Activated CD8-positive, alpha-beta memory T cell treated with anti-CD3 and anti-CD28 coated beads, Interleukin-2, amount 50 U/mL, for 48 hours (primary cell): Measurements from ENCODE around the gene DLG2.

Experiments used
- DNase-seq: peaks from one replicate; pipeline ENCODE4 v3.0.0-alpha.2; 2020

The DLG2 gene

DNA sequence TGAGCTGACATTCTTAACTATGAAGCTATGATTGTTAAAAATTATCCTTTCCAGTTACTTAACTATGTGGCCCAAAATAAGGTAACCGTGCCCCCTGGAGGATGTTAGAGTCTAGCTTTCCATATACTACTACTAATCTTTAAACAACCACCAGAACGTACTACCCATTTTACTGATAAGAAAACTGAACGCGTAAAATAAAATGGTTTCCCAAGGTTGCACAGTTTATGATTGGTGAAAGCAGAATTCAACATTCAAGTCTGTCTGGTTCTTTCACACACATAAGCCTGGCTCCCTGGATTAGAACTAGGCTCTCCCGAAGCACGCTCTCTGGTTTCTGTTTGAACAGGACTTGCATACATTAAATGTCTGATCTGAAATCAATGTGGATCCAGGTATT is 1903.1 kb downstream of the DLG2 start:
- DNase-seq, result no peak

DNA sequence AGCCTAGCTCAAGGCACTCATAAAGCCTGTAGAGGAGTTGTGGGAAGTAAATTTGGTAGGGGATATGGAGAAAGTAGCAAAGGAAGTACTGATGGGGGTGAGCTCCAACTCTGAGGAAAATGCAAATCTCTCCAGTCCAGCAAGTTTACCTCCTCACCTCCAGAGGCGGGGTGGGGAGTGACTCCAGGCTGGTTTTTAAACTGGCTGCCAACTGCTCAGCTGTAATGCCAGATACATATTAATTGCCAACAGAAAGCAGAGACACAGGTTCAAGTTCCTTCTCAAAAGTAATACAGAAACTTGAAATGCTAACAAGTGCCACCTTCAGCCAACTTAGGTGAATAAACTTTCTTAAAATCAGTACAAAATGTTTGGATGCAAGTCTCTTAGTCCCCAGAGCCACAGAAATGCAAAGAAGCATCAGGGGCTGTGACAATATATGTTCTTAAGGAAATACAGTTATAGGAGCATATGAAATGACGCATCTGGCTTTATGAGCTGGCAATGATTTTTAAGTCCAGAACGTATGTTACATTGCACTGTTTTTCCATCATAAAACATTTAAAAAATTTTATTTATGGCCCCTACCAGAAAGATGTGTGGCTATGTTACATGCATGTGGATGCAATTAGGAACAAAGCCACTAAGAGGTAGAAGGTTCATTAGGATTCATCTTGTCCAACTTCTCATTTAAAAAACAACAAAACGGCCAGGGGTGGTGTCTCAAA is 1904.6 kb downstream of the DLG2 start:
- no peak for DNase-seq

DNA sequence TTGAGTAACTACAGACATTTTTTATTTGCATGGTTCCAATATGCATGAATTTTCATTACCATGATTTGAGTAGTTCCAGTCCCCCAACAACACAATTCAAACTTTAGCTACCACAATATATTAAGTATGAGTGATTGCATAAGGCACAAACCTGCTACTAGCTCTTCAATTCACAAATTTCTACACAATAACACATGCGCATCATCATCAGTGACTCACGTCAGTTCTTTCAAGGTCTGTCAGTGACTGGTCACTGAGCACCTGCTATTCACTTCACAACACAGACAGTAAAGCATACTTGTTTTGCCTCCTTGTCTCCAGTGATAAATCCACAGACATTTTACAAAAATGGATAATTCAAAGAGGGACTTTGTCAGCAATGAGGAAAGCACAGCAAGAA is 1905.9 kb downstream of the DLG2 start:
- DNase-seq, result no peak

DNA sequence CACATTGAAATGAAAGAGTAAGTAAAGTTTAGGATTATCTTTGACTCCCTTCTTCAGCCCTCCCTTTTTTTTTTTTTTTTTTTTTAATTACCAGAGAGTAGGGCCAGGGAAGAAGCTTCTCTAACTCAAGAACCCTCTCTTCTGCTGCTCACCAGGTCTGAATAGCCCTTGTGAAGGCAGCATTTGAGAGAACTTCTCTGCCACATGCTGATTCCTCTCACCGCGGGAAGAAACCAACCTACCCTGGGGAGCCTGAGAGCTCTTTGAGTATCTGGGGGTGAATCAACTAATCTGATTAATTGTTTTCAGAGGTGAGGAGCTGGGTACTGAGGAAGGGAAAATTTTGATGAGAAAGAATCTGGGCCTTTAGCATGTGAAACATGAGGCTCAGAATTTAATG is 1906.5 kb downstream of the DLG2 start:
- no peak for DNase-seq

DNA sequence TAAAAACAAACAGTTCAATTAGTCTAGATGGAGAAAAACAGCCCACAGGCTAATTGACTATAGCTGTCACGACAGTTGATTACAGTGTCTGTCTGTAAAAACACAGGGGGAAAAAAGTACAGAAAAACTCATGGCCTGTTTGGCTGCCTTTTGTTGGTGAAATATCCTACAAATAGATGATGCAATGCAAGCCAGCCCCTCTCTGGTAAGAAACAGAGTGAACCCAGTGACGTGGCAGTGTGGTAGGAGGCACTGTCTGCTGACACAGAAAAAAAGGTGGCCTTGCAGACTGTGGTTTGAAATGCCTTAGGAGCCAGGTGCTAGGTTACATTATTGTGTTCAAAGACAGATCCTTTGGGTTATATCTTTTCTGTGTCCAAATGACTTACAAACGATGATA is 1909.6 kb downstream of the DLG2 start:
- DNase-seq, result no peak

DNA sequence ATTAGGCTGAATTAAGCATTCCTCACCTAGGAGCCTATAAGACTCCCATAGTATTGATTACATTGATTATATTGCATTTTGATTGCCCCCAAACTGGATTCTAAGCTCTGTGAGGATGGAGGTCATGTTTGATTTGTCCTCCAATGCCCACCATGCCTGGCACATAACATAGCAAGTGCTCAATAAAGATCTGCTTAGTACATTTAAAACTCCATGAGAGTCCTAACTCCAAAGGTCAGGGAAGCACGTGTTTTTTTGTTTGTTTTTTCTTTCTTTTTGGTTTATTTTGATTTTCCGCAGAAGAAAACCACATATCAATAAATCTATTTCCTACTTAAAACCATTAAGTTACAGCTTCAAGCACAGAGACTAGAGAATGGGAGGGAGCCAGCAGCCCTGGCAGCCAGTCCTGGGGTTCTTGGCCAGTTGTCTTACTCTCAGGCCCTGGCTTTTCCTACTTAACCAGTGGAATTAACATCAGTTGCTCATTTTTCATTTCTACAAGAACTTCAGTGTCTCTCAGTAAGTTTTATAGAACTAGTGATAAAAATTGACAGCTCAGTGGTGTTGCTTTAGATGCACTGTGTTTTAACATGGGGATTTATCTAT is 1911.1 kb downstream of the DLG2 start:
- no peak for DNase-seq

DNA sequence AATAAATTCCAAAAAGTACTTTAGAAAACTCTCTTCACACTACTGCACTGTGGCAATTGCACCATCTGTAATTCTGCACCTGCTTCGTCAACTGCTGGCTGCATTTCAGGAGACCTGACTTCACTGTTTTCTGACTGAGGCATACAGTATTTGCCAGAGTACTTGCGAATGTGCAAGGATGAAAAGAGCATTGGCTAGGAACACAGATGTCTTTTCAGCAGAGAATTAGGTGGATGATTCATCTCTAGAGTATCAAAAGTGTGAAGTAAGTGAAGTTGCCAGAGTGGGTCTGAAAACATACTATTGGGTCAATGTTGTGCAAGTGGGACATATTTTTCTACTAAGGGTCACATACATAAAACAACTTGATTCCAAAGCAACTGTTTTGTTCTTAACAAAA is 1913.4 kb downstream of the DLG2 start:
- no peak for DNase-seq

DNA sequence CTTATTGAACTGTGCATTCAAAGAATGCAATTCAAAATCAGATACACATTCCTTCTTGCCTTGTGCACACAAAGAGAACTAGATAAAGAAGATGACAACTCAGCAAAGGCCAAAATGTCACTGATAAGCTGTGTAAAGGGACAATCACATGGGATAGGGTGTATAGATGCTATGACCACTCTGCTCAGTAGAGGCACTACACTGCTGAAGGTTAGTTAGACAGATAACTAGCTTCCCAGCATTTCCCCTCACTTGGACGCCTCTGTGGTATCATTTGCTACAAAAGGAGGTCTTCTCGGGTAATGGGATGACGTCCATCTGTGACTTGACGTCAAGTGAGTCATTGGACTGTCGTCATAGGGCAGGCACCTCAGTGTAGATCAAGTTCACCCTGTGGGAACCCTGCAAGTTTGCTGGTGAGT is 1916.0 kb downstream of the DLG2 start:
- DNase-seq, result no peak

DNA sequence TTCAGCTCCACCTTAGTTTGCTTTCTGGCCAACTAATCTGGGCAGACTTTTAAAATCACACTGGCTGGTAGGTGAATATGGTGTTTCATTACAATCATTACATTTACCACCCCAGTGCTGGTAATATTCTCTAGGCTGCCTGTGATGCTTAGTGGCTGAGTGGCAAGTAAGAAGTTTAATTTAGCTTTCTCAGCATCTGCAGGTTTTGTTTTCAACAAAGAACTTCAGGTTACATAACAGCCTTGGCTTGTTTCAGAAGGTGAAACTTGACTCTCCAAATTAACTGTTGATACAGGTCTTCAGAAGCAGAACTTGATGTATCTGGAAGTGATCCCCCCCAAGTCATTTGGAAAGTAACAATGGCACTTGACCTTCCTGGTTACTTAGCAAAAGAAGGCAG is 1917.7 kb downstream of the DLG2 start:
- DNase-seq, result no peak

DNA sequence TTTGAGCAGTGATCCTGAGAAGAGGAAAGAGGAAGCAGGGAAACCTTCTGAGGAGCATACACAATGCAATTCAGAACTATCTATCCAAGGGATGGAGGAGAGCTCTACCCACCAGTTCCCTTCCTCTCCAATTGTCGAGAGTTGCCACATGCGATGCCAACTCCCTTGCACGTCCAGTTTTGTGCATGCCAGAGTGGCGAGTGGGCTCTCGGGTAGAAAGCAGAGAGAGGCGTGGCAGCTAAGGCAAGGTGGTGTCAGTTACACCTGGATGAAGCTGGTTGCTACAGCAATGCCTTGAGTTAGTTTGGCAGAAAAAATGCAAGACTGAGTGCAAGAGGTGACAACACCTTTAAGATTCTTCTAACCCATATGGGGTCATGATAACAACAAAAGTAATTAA is 1920.6 kb downstream of the DLG2 start:
- DNase-seq, result no peak

DNA sequence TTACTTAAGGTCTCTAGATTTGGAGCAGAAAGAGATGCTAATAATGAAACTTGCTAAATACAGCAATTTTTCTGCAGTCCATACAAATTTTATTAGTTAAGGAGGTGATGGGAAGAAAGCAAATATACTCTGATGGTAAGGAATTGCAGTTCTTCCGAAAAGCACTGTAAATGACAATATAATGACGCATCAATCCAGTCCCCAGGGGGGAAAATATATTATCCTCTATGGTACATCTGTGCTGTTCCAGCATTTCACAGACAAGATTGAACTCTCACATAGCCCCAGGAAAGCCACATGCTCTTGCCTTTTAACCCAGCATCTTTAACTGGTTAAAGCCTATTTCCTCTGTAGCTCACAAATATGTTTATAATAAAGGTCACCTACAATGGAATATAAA is 1924.3 kb downstream of the DLG2 start:
- no peak for DNase-seq

DNA sequence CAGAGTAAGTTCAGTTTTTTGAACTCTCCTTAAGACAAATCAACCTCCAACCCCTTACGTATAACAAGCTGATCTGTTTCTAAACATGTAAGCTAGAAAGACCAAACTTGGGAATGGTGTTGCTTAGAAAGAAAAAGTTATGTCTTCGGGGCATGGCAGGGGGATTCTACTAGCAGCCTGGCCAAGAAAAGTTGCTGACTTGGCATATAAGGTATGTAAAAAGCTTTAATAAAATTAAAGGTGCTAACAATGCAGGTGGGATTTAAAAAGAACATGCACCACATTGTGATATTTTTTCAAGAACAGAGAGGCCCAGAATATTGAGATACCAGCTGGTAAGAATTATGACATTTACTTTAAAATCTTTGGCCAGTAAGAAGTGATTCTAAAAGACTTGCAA is 1929.6 kb downstream of the DLG2 start:
- no peak for DNase-seq

DNA sequence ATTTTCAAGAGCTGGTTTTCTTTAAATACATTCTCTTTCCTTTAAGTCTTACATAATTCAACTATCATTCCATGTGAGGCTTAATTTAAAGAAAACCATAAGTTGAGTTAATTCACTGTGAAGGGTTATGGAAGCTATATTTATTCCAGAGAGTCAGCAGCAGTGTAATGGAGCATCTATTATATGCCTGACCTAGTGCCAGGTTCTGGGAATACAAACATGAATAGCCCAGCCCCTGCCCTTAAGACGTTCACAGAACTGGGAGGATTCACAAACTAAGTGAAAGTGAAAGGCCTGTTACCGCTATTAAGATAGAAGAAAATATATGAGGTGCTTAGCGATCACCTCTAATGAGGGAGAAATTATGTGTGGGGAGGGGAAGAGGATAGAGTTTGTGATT is 1932.1 kb downstream of the DLG2 start:
- DNase-seq, result no peak

DNA sequence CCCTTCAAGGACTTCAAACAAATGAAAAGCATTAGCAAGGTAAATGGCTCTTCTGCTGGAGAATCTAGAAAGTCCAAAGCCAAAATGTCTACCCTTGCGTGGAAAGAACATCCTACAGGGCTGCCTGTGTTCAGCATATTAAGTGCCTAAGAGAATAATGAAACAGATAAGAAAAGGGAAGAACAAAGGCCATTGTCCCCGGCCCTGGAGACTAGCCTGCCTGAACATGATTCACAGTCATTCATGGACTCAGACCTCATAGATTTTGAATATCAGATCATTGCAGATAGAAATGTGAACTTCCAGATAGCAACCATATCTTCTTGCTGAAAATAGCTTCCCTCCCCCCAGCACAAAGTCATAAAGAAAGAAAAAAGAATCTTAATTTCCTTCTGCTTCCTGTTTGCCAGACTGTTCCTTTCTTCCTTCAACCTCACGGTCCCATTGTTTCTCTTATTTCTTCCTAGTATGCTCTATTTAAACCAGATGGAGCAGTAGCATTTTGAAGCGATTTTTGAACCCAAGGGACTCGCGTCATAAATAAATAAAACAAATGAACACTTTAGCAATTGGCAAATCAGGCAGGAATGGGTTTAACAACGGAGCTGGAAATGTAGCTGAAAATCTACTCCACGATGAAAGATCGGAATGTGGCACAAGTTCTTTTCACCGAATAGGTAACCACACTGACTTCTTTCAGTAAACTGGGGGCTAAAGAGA is 1932.8 kb downstream of the DLG2 start:
- DNase-seq, result no peak

DNA sequence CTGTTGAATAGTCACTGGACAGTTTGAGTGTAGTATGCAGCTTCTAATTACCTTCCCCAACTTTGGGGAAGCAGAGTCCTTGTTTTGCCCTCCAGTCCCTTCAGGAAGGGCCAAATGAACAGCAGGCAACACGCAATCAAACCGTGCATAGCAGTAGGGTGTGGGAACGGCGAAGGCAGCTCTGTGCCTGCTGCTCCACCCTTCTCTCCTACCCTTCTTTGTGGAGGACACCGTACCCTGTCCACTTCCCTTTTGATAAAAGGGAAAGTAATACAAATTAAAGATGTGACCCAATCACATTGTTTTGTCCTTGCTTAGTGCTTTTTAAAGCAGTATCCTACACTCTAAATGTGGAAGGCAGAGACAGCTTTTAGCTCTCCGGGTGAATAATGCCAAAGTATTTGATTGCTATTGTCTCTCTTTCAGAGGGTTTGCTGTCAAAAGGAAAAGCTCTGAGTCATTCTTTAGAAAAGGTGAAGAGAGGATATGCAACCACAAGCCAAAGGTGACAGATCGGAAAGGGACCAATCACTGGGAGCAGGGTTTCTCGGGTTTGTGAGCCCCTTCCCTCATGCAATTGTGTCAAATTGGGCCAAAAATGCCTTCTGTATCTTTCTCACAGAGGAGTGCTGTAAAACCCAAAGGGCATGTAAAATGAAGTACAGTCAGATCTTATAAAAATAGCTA is 1933.7 kb downstream of the DLG2 start:
- no peak for DNase-seq

DNA sequence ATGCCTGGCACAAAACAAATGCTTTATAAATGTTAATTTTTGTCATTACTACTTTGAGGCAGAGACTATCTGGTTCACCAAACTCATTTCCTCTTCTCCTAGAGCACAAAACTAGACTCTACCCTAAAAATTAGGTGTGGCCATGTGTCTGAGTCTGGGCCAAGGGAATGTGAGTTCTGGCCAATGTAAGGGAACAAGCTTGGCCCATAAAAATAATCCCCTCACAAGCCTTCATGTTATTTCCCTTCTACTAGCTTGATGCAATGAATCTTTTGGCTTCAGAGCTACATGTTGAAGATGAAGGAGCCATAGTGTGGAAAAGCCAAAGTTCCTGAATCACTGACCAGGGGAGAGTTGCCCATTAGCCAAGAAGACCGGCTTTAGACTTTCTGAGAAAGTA is 1934.5 kb downstream of the DLG2 start:
- DNase-seq, result no peak

DNA sequence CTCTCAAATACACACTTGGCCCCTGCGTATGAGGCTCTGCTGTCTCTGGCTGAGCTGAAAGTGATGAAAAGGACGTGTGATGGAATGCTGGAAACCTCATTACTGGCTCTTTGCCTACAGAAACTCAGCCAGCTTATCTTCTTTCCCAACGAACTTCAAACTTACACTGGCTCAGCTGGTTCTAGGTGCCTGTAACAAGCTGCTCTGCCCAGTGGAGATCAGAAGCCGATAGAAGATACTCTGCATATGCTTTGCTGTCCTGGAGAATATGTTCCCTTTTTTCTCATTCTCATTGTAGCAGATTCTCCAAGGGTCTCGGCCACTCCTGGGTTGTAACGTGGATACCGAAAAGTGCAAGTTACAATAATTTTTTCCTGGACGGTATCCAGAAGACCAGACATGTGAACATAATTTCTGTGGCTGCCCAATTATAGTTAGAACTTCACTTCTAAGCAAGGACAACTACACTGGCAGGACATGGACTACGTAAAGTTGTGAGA is 1935.6 kb downstream of the DLG2 start:
- no peak for DNase-seq

DNA sequence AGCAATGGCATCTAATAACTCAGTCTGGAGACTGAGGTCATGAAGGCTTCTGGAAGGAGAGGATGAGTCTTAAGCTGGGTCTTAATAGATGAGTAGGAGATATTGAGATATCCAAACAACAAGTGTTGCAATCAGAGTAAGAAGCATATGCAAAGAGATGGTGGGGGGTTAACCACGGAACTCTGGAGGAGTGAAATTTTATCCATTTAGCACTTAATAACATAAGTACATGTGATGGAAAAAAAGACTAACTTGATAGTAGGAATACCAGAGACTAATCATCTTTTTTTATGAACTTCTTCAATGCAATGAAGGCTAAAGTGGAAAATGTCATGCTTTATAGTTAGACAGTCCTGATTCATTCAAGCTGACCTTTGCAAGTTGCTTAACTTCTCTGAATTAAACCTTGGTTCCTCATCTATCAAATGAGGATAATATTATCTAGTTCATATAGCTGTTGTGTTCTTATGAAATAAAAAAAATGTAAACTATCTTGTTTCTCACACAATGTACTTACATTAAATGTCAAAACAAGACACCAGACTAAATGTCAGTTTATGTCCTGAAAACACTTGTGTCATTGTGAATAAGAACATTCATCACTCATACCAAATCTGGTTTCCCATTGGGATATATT is 1937.9 kb downstream of the DLG2 start:
- no peak for DNase-seq

DNA sequence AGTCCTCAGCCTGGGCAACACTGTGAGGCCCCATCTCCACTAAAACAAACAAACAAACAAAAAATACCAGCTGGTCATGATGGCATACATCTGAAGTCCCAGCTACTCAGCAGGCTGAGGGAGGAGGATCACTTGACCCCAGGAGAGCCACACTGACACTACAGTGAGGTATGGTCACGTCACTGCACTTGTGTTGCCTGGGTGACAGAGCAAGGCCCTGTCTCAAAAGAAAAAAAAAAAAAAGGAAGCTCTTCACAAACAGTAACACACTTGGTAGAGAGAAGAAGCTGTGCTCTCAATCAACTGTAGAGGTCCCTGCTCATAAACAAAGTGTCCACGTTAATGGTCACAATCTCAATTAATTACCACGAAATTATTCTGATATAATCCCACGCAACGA is 1939.4 kb downstream of the DLG2 start:
- no peak for DNase-seq

DNA sequence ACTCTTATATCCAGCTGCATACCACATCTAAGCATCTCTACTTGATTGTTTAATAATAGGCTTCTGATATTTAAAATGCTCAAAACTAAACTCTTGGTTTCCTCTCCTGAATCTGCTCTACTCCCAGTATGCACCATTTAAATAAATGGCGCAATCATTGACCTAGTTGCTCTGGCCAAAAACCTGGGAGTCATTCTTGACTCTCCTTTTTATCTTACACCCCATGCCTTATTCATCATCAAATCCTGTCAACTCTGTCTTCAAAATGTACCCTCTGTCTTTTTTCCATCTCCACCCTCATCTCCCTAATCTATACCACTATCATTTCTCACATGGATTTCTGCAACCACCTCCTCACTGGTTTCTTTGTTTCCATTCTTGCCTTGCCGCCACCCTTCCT is 1941.4 kb downstream of the DLG2 start:
- DNase-seq, result no peak

DNA sequence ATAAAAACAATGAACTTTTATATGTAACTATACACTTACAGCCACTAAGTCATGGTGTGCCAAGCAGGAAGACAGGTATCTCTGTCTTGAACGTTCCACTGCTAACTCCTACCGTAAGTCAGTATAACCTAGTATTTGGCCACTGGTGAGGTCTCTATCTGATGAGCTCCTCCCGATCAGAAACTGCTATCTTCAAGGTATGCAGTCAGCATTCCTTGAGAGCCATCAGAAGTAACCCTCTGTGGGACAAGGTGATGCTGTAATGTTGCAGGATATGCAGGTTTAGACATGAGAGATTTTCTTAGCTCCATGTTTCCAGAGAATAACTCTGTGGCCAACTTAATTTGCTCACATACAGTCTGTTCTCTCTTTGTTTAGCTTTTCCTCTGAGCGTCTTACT is 1943.1 kb downstream of the DLG2 start:
- DNase-seq, result no peak

DNA sequence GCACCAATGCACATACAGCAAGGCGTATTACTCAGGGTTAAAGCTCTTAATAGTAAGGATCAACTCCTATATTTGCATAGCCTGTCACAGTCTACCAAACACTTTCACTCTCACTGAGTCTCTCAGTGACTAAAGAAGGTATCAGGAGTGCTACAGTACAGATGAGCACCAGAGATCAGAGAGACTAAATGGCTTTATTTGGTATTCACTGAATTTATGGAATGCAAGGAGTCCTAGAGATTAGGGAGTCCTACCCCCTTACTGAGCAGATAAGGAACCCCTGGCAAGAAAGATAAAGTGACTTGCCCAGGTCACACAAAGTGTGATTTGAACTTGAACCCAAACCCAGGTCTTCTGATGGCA is 1944.6 kb downstream of the DLG2 start:
- DNase-seq, result no peak

DNA sequence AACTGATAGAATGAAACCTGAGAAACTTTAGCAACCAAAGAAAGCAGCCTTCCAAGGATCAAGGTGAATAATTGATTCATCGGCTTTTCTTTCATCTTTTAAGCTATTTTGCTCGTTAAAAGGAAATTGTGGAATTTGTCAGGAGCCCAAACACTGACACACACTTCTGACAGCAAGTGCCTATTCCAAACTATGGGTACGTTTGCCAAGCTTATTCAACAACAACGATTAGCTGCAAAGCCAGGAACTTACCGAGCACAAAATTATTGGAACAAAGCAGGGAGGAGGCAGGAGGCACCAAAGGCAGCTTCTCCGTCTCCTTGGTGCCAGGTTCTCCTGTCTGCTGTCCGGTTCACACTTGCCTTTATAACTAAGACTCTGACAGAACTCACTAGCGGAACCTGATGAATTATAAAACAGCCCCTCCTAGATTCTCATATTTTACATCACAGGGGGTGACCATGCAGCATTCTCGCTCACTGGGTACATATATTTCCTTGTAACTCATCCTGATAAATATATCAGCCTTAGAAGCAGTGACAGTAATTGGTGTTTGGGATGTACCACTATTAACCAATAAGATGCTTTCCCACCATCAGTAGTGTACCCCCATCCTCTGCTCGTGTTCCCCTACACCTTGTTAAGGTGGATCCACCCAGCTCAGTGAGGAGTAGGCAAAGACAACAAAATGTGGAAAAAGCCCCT is 1945.1 kb downstream of the DLG2 start:
- DNase-seq, result no peak
